GM19099 (cell line): Measurements from ENCODE around the gene PLN.

Experiments used
- POLR2A ChIP-seq: IDR thresholded peaks from 3 replicates; pipeline ENCODE4 v1.6.1; 2011; ENCODE audit warnings: low read depth; ENCODE audit not compliant: insufficient read length; ENCODE audit errors: extremely low read depth

PLN gene

GRCh38 chr6:118584911-118585310 lies 36.8 kb downstream of the PLN start:
- no peak for TF ChIP-seq POLR2A

DNA sequence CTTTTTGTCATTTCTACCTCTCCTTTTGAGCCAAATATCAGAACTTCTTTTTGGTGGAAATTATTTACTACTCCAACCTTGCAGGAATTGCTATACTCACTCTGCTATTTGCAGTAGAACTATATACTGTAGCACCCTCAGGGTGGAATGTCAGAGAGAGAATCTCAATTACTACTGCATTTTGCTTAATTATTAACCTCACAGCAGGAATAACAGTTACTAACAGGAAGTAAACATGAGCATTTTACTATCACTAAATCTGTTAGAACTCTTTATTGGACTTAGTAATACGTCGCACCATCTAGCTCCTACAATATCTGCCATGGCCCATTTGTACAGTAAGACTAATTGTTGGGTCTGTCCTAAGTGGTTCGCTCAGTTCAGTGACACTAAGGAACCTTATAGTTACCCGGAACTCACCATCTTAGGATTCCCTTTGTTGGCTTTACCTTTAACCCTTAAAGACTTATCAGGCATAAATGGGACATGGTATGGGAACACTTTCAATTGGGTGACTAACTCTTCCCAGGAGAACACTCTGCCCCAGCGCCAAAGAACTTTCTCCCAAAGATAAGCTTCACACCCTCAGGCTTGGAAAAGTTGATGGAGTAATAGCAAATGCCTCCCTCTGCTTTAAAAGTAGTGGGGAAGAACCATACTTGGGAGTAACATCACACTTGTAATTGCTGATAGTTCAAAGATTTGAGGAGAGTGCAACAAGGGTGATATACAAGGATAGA lies 38.8 kb downstream of the PLN start:
- TF ChIP-seq POLR2A: no peak

DNA sequence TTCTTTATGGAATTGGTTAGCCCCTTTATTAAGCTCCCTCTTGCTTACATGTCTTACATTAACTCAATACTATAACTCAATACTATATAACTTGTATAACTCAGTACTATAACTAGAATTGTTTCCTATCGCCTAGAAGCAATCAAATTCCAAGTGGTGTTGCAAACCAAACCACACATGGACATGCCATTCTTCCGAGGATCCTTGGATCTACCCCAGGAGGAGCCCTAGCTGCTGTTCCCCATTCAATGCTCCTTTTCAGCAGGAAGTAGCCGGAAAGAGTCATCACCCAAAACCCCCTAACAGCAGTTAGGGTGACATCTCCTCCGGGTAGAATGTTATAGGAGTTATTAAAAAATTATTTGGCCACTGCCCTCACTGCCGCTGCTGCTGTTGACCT lies 40.5 kb downstream of the PLN start:
- no peak for TF ChIP-seq POLR2A

DNA sequence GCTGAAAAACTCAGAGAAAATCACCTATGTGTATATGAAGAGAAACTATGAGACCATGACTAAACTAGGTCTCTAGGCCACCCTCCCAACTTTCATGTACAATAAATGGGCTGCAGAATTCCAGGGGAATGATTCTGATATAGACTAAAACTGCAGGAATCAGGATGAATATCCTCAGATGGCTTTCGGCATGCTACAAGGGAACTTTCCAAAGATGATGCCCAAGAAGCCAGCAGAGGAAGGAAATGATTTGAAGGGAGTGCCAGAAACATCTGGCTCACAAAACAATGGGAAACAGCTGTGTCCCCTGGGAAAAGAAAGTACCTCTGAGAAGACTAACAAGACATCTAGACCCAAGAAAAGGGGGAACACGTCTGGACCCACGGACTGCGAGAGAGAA lies 41.1 kb downstream of the PLN start:
- no peak for TF ChIP-seq POLR2A

DNA sequence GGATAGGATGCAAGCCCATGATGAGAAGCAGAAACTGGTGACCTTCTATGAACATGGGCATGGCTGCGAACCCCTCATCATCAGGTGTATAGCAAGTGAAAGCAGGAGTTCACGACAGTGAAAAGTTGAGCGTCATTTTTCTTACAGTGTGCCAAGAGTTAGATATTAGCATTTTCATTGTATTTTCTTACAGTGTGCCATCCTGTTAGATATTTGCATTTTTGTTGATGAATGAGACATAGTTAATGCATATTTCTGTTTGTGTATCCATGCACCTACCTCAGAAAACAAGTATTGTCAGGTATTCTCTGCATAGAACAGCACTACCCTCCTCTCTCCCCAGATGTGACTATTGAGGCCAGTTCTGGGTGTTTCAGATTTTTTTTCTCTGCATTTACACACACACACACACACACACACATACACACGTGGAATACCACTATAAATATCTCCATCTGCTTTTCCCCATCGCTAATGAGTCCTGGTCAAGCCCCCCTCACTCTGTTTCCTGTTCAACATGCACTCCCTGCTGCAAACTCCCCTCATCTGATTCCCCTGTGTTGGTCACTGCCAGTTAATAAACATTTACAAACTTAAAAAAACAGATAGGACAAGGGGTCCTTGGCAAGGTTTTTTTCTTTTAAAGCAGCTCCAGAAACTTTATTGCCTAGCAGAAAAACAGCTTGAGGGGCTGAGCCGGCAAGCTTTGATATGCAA lies 41.7 kb downstream of the PLN start:
- no peak for TF ChIP-seq POLR2A

DNA sequence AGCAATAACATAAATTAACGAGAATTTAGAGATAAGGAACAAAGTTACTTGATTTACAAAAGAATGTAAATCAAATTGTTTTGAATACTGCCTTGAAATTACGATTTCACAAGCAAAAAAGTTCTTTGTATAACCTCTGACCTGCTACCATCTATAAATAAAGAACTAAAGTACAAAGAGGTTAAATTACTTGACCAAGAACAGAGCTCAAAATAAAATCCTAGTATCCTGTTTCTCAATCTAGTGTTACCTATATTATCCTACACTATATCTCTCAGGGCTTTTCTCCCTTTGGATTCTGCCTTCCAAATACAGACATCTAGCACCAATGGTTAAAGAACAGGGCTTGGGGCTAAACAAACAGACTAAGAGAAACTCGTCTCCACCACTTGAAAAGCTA lies 43.8 kb downstream of the PLN start:
- TF ChIP-seq POLR2A: no peak

DNA sequence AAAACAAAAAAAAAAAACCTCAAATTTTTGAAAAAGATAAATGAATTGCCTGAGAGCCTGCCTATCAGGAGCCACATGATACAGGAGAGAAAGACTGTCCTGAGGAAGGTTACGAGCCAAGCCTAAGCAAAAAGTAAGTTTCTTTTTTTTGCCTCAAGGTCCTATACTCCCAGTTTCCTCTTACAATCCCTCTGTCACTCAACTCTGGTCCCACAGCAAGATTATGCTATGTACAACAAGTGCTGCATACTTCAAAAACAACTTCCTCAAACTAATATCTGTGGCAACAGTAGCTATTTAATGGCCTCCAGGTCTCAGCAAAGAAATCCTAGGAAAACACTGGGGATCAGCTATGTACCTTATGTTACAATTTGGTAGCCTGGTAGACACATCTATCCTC lies 46.8 kb downstream of the PLN start:
- no peak for TF ChIP-seq POLR2A

GRCh38 chr6:118596774-118597320 lies 48.8 kb downstream of the PLN start:
- no peak for TF ChIP-seq POLR2A

GRCh38 chr6:118597636-118598035 lies 49.5 kb downstream of the PLN start:
- no peak for TF ChIP-seq POLR2A

DNA sequence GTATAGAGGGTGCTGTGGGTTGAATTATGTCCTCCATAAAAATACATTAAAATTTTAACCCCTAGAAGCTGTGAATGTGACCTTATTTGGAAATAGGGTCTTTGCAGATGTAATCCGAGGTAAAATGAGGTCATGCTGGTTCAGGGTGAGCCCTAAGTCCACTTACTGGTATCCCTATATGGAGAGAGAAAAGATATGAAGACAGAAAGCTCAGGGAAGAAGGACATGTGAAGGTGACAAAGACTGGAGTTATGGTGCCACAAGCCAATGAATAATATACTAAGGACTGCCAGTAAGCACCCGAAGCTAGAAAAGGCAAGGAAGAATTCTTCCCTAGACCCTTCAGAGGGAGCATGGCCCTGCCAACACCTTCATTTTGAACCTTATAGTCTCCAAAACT lies 50.2 kb downstream of the PLN start:
- TF ChIP-seq POLR2A: no peak

GRCh38 chr6:118602300-118602699 lies 54.2 kb downstream of the PLN start:
- no peak for TF ChIP-seq POLR2A

DNA sequence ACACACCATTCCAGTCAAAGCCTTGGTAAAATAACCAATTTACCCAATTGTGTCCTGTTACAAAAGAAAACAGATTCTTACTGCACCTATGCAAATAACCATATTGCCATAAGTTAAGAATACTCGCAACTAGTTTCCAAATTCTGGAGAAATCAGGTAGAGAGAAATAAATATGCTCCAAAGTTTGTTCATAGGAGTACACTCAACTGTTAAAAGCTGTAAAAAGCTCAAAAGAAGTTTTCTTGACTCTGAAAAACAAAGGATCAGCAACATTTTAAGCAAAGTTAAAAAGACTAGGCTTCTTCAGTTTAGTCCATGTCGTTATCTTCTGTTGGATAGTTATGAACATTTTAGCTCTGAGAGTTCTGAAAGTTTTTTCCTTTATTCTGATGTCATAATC lies 55.3 kb downstream of the PLN start:
- no peak for TF ChIP-seq POLR2A

DNA sequence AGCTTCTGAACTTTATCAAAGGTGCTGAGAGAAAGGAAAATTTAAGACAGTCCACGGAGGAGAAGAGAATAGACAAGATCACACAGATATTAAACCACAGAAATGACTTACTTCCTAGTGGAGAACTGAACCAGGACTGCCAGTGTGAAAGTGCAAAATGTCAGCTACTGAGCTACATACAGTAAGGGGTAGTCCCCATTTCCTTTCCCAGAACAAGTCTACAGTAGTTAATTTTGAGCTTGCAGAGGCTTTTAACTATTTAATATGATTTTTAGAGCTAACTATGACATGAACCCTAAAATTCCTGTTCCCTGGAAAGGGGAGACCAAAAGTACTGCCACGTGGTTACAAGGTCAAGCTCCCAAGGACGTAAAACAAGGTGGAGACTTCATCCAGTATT lies 58.2 kb downstream of the PLN start:
- TF ChIP-seq POLR2A: no peak

- TF ChIP-seq POLR2A: no peak
Observed at GRCh38 chr6:118606858-118607257, 58.8 kb downstream of the PLN start.
